ENCODE results near the gene SLC35F4.

Gene SLC35F4

GRCh38 chr14:57714487-57714931, 151.4 kb downstream of the SLC35F4 start:
- Histone ChIP-seq H3K79me2 (ENCODE audit: low read length) (no peaks in the 10 kb centered on the region), H3K27ac (ENCODE audit: low read length) (no peak overlapping the region), H3K4me1 (ENCODE audit: low read length) (no peaks in the 10 kb centered on the region), H3K9ac (ENCODE audit: low read length) (no peak overlapping the region), H2AFZ (ENCODE audit: low read length) (no peak overlapping the region), H3K36me3 (replicated peaks; ENCODE audit: insufficient read depth, low read length) (no peaks in the 10 kb centered on the region), H3K9me2 (replicated peaks; ENCODE audit: insufficient read depth, low read length) (no peaks in the 10 kb centered on the region), H3K4me3 (ENCODE audit: low read length) (no peak overlapping the region), H3K4me2 (ENCODE audit: low read depth, low read length) (no peak overlapping the region), H3K27me3 (replicated peaks; ENCODE audit: insufficient read depth, low read length) (no peaks in the 10 kb centered on the region), H3K9me3 (replicated peaks; ENCODE audit: insufficient read depth, low read length) (no peaks in the 10 kb centered on the region), H3F3A (ENCODE audit: insufficient read depth, low read length) (no peaks in the 10 kb centered on the region), H4K20me1 (ENCODE audit: insufficient read depth, low read length) (no peaks in the 10 kb centered on the region)
- TF ChIP-seq CTCF (IDR thresholded peaks at IDR 0.05; ENCODE audit: low read length) (no peak), EZH2phosphoT487 (IDR thresholded peaks at IDR 0.05; ENCODE audit: low read length) (no peak), EZH2 (optimal IDR thresholded peaks at IDR 0.05; ENCODE audit: low read depth, low read length) (no peak)
- no peak for DNase-seq

GRCh38 chr14:57712698-57713097, 153.2 kb downstream of the SLC35F4 start:
- Histone ChIP-seq H3K9ac (ENCODE audit: low read length) (no peak overlapping the region), H3K9me3 (replicated peaks; ENCODE audit: insufficient read depth, low read length) (no peaks in the 10 kb centered on the region), H3K4me2 (ENCODE audit: low read depth, low read length) (no peak overlapping the region), H4K20me1 (ENCODE audit: insufficient read depth, low read length) (no peaks in the 10 kb centered on the region), H3K4me1 (ENCODE audit: low read length) (no peaks in the 10 kb centered on the region), H2AFZ (ENCODE audit: low read length) (no peak overlapping the region), H3F3A (ENCODE audit: insufficient read depth, low read length) (no peaks in the 10 kb centered on the region), H3K79me2 (ENCODE audit: low read length) (no peaks in the 10 kb centered on the region), H3K27ac (ENCODE audit: low read length) (no peak overlapping the region), H3K27me3 (replicated peaks; ENCODE audit: insufficient read depth, low read length) (no peaks in the 10 kb centered on the region), H3K36me3 (replicated peaks; ENCODE audit: insufficient read depth, low read length) (no peaks in the 10 kb centered on the region), H3K9me2 (replicated peaks; ENCODE audit: insufficient read depth, low read length) (no peaks in the 10 kb centered on the region), H3K4me3 (ENCODE audit: low read length) (no peak overlapping the region)
- TF ChIP-seq CTCF (IDR thresholded peaks at IDR 0.05; ENCODE audit: low read length) (no peak), EZH2 (optimal IDR thresholded peaks at IDR 0.05; ENCODE audit: low read depth, low read length) (no peak), EZH2phosphoT487 (IDR thresholded peaks at IDR 0.05; ENCODE audit: low read length) (no peak)
- no peak for DNase-seq

GRCh38 chr14:57712102-57712501, 153.8 kb downstream of the SLC35F4 start:
- no peak overlapping the region for H2AFZ ChIP-seq (ENCODE audit: low read length)
- H3K36me3 ChIP-seq (replicated peaks; ENCODE audit: insufficient read depth, low read length): no peaks in the 10 kb centered on the region
- H3K9me3 ChIP-seq (replicated peaks; ENCODE audit: insufficient read depth, low read length): no peaks in the 10 kb centered on the region
- no peak for DNase-seq
- H3K4me3 ChIP-seq (ENCODE audit: low read length): no peak overlapping the region
- no peaks in the 10 kb centered on the region for H3K79me2 ChIP-seq (ENCODE audit: low read length)
- TF ChIP-seq EZH2 (optimal IDR thresholded peaks at IDR 0.05; ENCODE audit: low read depth, low read length) (no peak), CTCF (IDR thresholded peaks at IDR 0.05; ENCODE audit: low read length) (no peak), EZH2phosphoT487 (IDR thresholded peaks at IDR 0.05; ENCODE audit: low read length) (no peak)
- H3K4me2 ChIP-seq (ENCODE audit: low read depth, low read length): no peak overlapping the region
- no peaks in the 10 kb centered on the region for H3K27me3 ChIP-seq (replicated peaks; ENCODE audit: insufficient read depth, low read length)
- H3K9ac ChIP-seq (ENCODE audit: low read length): no peak overlapping the region
- no peaks in the 10 kb centered on the region for H3K4me1 ChIP-seq (ENCODE audit: low read length)
- H4K20me1 ChIP-seq (ENCODE audit: insufficient read depth, low read length): no peaks in the 10 kb centered on the region
- no peaks in the 10 kb centered on the region for H3K9me2 ChIP-seq (replicated peaks; ENCODE audit: insufficient read depth, low read length)
- H3F3A ChIP-seq (ENCODE audit: insufficient read depth, low read length): no peaks in the 10 kb centered on the region
- H3K27ac ChIP-seq (ENCODE audit: low read length): no peak overlapping the region

Measured in MM.1S (cell line).